ENCODE measurements around the gene CEP55.

DNA sequence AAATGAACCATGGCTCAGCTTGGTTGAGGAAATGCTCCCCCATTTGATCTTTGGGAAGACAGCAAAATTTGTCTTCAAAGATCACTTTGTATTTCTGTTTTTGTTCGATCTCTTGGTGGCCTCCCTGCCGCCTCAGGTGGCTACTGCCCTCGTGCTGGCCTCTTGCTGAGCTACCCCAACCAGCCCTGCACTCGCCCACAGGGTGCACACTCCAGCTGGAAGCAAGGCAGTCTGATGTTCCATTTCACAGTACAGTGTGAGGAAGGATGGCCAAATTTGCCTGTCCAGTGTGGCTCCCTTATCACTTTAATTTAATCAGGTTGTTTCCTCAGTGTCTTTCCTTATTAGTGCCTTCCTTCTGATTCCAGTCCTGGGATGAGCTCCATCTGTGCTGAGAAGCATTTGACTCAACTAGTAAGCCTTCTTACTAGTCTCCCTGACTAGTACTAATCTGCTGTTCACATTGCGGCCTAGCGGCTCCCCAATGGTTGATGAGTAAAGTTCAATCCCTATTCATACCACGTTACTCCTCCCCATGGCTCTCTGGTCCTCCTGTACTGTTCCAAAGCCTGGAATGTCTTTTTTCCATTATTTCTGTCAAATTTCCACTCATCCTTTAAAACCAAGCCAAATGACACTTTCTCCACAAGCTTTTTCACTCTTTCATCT is 22.5 kb upstream of the CEP55 start:
- TF ChIP-seq RFX5 (IDR thresholded peaks at IDR 0.05; ENCODE audit: low read depth, low read length) (no peak), SIX5 (IDR thresholded peaks at IDR 0.05; ENCODE audit: low read depth, low read length, severe bottlenecking) (no peak), ASH2L (IDR thresholded peaks at IDR 0.05; ENCODE audit: borderline replicate concordance, low read depth) (no peak), CREB1 (IDR thresholded peaks at IDR 0.05; ENCODE audit: low read depth) (no peak), POLR2AphosphoS5 (IDR thresholded peaks at IDR 0.05; ENCODE audit: low read length) (no peak), NRF1 (conservative IDR thresholded peaks at IDR 0.05; ENCODE audit: low read depth, low read length) (no peak)
- TF ChIP-seq, protein P1, sequence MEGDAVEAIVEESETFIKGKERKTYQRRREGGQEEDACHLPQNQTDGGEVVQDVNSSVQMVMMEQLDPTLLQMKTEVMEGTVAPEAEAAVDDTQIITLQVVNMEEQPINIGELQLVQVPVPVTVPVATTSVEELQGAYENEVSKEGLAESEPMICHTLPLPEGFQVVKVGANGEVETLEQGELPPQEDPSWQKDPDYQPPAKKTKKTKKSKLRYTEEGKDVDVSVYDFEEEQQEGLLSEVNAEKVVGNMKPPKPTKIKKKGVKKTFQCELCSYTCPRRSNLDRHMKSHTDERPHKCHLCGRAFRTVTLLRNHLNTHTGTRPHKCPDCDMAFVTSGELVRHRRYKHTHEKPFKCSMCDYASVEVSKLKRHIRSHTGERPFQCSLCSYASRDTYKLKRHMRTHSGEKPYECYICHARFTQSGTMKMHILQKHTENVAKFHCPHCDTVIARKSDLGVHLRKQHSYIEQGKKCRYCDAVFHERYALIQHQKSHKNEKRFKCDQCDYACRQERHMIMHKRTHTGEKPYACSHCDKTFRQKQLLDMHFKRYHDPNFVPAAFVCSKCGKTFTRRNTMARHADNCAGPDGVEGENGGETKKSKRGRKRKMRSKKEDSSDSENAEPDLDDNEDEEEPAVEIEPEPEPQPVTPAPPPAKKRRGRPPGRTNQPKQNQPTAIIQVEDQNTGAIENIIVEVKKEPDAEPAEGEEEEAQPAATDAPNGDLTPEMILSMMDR (IDR thresholded peaks at IDR 0.05 in 2 of 3, conservative IDR thresholded peaks at IDR 0.05 in 1 of 3; ENCODE audit: control insufficient read depth in 2 of 3, extremely low read depth in 1 of 3, insufficient read depth in 1 of 3, low read depth in 3 of 3, low read length in 3 of 3): no peak
- TF ChIP-seq, protein P2, sequence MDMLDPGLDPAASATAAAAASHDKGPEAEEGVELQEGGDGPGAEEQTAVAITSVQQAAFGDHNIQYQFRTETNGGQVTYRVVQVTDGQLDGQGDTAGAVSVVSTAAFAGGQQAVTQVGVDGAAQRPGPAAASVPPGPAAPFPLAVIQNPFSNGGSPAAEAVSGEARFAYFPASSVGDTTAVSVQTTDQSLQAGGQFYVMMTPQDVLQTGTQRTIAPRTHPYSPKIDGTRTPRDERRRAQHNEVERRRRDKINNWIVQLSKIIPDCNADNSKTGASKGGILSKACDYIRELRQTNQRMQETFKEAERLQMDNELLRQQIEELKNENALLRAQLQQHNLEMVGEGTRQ (IDR thresholded peaks at IDR 0.05; ENCODE audit: borderline replicate concordance, low read depth, low read length): no peak
- TF ChIP-seq, protein P3, sequence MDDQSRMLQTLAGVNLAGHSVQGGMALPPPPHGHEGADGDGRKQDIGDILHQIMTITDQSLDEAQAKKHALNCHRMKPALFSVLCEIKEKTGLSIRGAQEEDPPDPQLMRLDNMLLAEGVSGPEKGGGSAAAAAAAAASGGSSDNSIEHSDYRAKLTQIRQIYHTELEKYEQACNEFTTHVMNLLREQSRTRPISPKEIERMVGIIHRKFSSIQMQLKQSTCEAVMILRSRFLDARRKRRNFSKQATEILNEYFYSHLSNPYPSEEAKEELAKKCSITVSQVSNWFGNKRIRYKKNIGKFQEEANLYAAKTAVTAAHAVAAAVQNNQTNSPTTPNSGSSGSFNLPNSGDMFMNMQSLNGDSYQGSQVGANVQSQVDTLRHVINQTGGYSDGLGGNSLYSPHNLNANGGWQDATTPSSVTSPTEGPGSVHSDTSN (IDR thresholded peaks at IDR 0.05; ENCODE audit: insufficient replicate concordance, low read depth, low read length): no peak
- TF ChIP-seq, protein P4, sequence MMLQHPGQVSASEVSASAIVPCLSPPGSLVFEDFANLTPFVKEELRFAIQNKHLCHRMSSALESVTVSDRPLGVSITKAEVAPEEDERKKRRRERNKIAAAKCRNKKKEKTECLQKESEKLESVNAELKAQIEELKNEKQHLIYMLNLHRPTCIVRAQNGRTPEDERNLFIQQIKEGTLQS (IDR thresholded peaks at IDR 0.05; ENCODE audit: borderline replicate concordance, extremely low read depth, low read depth, low read length): no peak

All from GM12878 (cell line).